DOHH2 (cell line): ENCODE results near the gene TPD52L2.

Experiments
- H3F3A ChIP-seq: fragments of 200-600 bp; sonication (generic), shearing (Covaris generic); 2 replicates; pipeline ENCODE4 v1.6.0; 2016; ENCODE audit warnings: antibody characterized with exemption, mild to moderate bottlenecking; ENCODE audit not compliant: control insufficient read depth, insufficient read depth
- H3K27ac ChIP-seq: fragments of 200-600 bp; sonication (generic); 2 replicates; pipeline ENCODE4 v1.5.1; 2014; ENCODE audit warnings: low read depth, mild to moderate bottlenecking, low read length, moderate library complexity
- H3K27me3 ChIP-seq: fragments of 200-600 bp; sonication (generic); 2 replicates; pipeline ENCODE4 v1.6.1; 2014; ENCODE audit warnings: mild to moderate bottlenecking, low read length, mixed read lengths; ENCODE audit not compliant: control insufficient read depth
- H3K36me3 ChIP-seq: fragments of 200-600 bp; sonication (generic); 2 replicates; pipeline ENCODE4 v1.6.1; 2014; ENCODE audit warnings: mild to moderate bottlenecking, low read length, moderate library complexity, mixed read lengths; ENCODE audit not compliant: control insufficient read depth
- H3K4me1 ChIP-seq: fragments of 200-600 bp; sonication (generic); 2 replicates; pipeline ENCODE4 v1.6.1; 2014; ENCODE audit warnings: mild to moderate bottlenecking, low read length, mixed read lengths; ENCODE audit not compliant: control insufficient read depth
- H3K4me2 ChIP-seq: fragments of 200-600 bp; sonication (generic); 2 replicates; pipeline ENCODE4 v1.6.0; 2014; ENCODE audit warnings: mild to moderate bottlenecking, low read length, moderate library complexity
- H3K4me3 ChIP-seq: fragments of 200-600 bp; sonication (generic); 2 replicates; pipeline ENCODE4 v1.5.1; 2014; ENCODE audit warnings: mild to moderate bottlenecking, low read length, mixed read lengths
- H3K79me2 ChIP-seq: fragments of 200-600 bp; sonication (generic); 2 replicates; pipeline ENCODE4 v1.6.1; 2014; ENCODE audit warnings: mild to moderate bottlenecking, low read length, mixed read lengths; ENCODE audit not compliant: control insufficient read depth
- H3K9me2 ChIP-seq: fragments of 200-600 bp; sonication (generic); replicated peaks from 2 replicates; pipeline ENCODE4 v1.6.1; 2014; ENCODE audit warnings: mild to moderate bottlenecking, low read length, mixed read lengths; ENCODE audit not compliant: control insufficient read depth
- H3K9me3 ChIP-seq: fragments of 200-600 bp; sonication (generic); 2 replicates; pipeline ENCODE4 v1.6.1; 2014; ENCODE audit warnings: antibody characterized with exemption, low read length, mixed read lengths; ENCODE audit not compliant: control insufficient read depth, insufficient read depth
- H4K20me1 ChIP-seq: fragments of 200-600 bp; sonication (generic); 2 replicates; pipeline ENCODE4 v1.6.0; 2014; ENCODE audit warnings: low read depth, mild to moderate bottlenecking, antibody characterized with exemption, low read length, moderate library complexity; ENCODE audit not compliant: control insufficient read depth, insufficient read depth
- CTCF ChIP-seq: fragments of 200-600 bp; sonication (generic); IDR thresholded peaks from one replicate; pipeline ENCODE4 v1.5.1; 2014; ENCODE audit warnings: antibody characterized with exemption, mild to moderate bottlenecking, low read depth, low read length; ENCODE audit not compliant: poor library complexity, severe bottlenecking
- EZH2phosphoT487 ChIP-seq: fragments of 200-600 bp; sonication (generic); IDR thresholded peaks from 2 replicates; pipeline ENCODE4 v1.6.1; 2017; ENCODE audit warnings: borderline replicate concordance, mild to moderate bottlenecking, antibody characterized with exemption, low read length, moderate library complexity, mixed read lengths

Gene TPD52L2

GRCh38 chr20:63831993-63832686 is 32.9 kb upstream of the TPD52L2 start:
- Histone ChIP-seq H3K4me3 (no peak overlapping the region), H4K20me1 (0 out of 2 replicates have a peak, but pooled peaks cover 7% of the 10 kb centered on the region), H3K36me3 (no peaks in the 10 kb centered on the region), H3K4me2 (no peak overlapping the region), H3K9me3 (no peaks in the 10 kb centered on the region), H3K9me2 (no peaks in the 10 kb centered on the region), H3K79me2 (no peaks in the 10 kb centered on the region), H3F3A (peaks cover 5% of the 10 kb centered on the region; the same call in 1 of the 2 replicates), H3K27me3 (peaks cover 27% of the 10 kb centered on the region), H3K27ac (no peak overlapping the region), H3K4me1 (no peaks in the 10 kb centered on the region)
- TF ChIP-seq EZH2phosphoT487 = no peak
- TF ChIP-seq CTCF = no peak

- Histone ChIP-seq H3K4me3 (no peak overlapping the region), H3K9me2 (no peaks in the 10 kb centered on the region), H3K4me2 (no peak overlapping the region), H4K20me1 (0 out of 2 replicates have a peak, but pooled peaks cover 7% of the 10 kb centered on the region), H3K36me3 (no peaks in the 10 kb centered on the region), H3K79me2 (no peaks in the 10 kb centered on the region), H3K27me3 (peaks cover 16% of the 10 kb centered on the region), H3K27ac (no peak overlapping the region), H3K9me3 (no peaks in the 10 kb centered on the region), H3F3A (peaks cover 5% of the 10 kb centered on the region; the same call in 1 of the 2 replicates), H3K4me1 (no peaks in the 10 kb centered on the region)
- no peak for TF ChIP-seq CTCF
- TF ChIP-seq EZH2phosphoT487 = no peak
These were observed 31.1 kb upstream of the TPD52L2 start for GRCh38 chr20:63833776-63834490.

DNA sequence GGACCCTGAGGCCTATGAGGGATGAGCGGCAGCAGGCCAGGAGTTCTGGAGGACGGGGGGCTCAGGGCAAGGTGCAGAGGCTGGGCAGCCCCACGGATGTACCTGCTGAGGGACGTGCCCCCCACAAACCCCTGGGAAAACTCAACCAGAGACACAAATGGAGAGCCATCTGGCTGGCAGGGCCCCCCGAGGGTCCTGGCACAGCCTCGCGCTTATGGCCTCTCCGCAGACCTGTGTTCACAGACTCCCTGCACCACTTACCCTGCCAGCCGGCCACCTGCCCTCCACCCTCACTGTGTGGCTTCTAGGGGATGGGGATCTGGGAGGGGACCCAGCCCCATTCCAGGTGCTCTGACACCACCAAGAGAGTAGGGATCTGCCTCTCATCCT is 30.6 kb upstream of the TPD52L2 start:
- Histone ChIP-seq H3K4me3 (no peak overlapping the region), H3K27ac (no peak overlapping the region)
- TF ChIP-seq EZH2phosphoT487 = no peak
- no peak for TF ChIP-seq CTCF

More for the DNA sequence above, 30.6 kb upstream of the TPD52L2 start:
- no peaks in the 10 kb centered on the region for H3K4me1 ChIP-seq
- H3K9me3 ChIP-seq = no peaks in the 10 kb centered on the region
- peaks cover 11% of the 10 kb centered on the region for H3K27me3 ChIP-seq
- no peaks in the 10 kb centered on the region for H3K36me3 ChIP-seq
- H3F3A ChIP-seq = peaks cover 5% of the 10 kb centered on the region; the same call in 1 of the 2 replicates
- 0 out of 2 replicates have a peak, but pooled peaks cover 3% of the 10 kb centered on the region for H4K20me1 ChIP-seq
- no peaks in the 10 kb centered on the region for H3K9me2 ChIP-seq
- no peaks in the 10 kb centered on the region for H3K79me2 ChIP-seq
- H3K4me2 ChIP-seq = no peak overlapping the region
